ENCODE data around the gene RAD23B. TPM values are rescaled to one million over a fixed set of nuclear protein-coding genes. Genes with fewer than 3 reads are reported as not detected.
A peak's percentile ranks its signal among the peaks of the same experiment; 100 is the strongest.
"Not testable (repeated sequence)": the region's sequence is repeated elsewhere in the genome, so short reads cannot be mapped to it uniquely, and the experiment has no call there.

The RAD23B gene
- total RNA-seq, 1 experiment from 2014 or later, result 176 TPM

- H3K4me2 ChIP-seq, result no peak overlapping the region
- H3K9me2 ChIP-seq (ENCODE audit: insufficient read depth), result no peaks in the 10 kb centered on the region
- no peaks in the 10 kb centered on the region for H4K20me1 ChIP-seq (ENCODE audit: insufficient read depth)
- H3K9me3 ChIP-seq (ENCODE audit: insufficient read depth, low read depth), result no peaks in the 10 kb centered on the region
- H3K79me2 ChIP-seq (ENCODE audit: low read depth), result no peaks in the 10 kb centered on the region
- intact Hi-C loops (cut with micrococcal nuclease; ENCODE audit: unreplicated experiment), result no loop called here
- H3K27ac ChIP-seq, result no peak overlapping the region
- H3K4me3 ChIP-seq, result no peak overlapping the region
- no peak for TF ChIP-seq EZH2 (IDR thresholded peaks at IDR 0.05; ENCODE audit: low read depth)
- TF ChIP-seq, protein P1, sequence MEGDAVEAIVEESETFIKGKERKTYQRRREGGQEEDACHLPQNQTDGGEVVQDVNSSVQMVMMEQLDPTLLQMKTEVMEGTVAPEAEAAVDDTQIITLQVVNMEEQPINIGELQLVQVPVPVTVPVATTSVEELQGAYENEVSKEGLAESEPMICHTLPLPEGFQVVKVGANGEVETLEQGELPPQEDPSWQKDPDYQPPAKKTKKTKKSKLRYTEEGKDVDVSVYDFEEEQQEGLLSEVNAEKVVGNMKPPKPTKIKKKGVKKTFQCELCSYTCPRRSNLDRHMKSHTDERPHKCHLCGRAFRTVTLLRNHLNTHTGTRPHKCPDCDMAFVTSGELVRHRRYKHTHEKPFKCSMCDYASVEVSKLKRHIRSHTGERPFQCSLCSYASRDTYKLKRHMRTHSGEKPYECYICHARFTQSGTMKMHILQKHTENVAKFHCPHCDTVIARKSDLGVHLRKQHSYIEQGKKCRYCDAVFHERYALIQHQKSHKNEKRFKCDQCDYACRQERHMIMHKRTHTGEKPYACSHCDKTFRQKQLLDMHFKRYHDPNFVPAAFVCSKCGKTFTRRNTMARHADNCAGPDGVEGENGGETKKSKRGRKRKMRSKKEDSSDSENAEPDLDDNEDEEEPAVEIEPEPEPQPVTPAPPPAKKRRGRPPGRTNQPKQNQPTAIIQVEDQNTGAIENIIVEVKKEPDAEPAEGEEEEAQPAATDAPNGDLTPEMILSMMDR (conservative IDR thresholded peaks at IDR 0.05), result no peak
- H3K27me3 ChIP-seq (ENCODE audit: insufficient read depth, low read depth), result no peaks in the 10 kb centered on the region
- ChIA-PET POLR2A (ENCODE audit: unreplicated experiment) (no interaction called here), CTCF (interaction anchor here (0.6 kb wide), 1 partner anchor 1520 kb away, joined by 7 read pairs; no protein-coding TSS in a partner anchor)
- H3F3A ChIP-seq (ENCODE audit: insufficient read depth, low read depth), result peaks cover 21% of the 10 kb centered on the region
- no TSS peak for BruUV-seq (replicated peaks)
- H3K4me1 ChIP-seq (replicated peaks; ENCODE audit: insufficient read depth), result peaks cover 25% of the 10 kb centered on the region
- no peak overlapping the region for H2AFZ ChIP-seq
- H3K36me3 ChIP-seq (ENCODE audit: low read depth), result no peaks in the 10 kb centered on the region
- no peak for DNase-seq
Observed at GRCh38 chr9:107258919-107259318, 24.2 kb upstream of the RAD23B start.

- intact Hi-C loops (cut with micrococcal nuclease; ENCODE audit: unreplicated experiment); CTCF ChIA-PET: not testable (repeated sequence)
- POLR2A ChIA-PET (ENCODE audit: unreplicated experiment), result interaction anchor here (1.2 kb wide), 1 partner anchor 10 kb away, joined by 6 read pairs; no protein-coding TSS in a partner anchor
Observed at GRCh38 chr9:107259751-107260313, 23.2 kb upstream of the RAD23B start.

DNA sequence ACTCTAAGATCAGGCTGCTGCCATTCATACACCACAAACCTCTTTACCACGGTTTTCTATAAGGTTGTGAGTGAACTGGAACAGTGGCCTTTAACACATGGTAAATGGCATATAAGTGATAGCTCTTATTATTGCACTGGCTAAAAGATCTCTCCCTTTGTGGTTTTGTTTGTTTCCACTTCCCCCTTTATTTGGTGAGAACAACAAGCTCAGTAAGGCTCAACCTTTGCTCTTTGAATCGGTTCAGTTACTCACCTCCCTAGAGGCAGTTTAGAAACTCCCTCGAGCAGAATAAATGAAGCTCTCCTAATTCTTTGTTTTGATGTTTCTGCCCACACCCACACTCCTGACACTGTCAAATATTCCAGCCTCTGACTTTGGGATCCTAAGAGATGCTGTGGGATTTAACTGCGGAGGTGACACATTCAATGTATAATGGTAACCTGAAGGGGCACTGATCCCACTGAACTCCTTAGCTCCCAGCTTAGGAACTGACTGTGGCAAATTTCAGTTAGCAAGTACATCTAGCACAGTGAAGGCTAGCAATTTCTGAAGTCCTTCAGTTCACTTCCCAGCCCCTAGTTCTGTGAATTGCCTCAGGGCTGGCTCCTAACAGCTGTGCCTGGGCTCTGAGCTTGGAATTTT lies 22.5 kb upstream of the RAD23B start:
- H3F3A ChIP-seq (ENCODE audit: insufficient read depth, low read depth), result peaks cover 21% of the 10 kb centered on the region
- TF ChIP-seq, protein P1 (conservative IDR thresholded peaks at IDR 0.05), result no peak
- TF ChIP-seq EZH2 (IDR thresholded peaks at IDR 0.05; ENCODE audit: low read depth), result no peak
- no peak overlapping the region for H2AFZ ChIP-seq
- no peaks in the 10 kb centered on the region for H3K9me2 ChIP-seq (ENCODE audit: insufficient read depth)
- intact Hi-C loops (cut with micrococcal nuclease; ENCODE audit: unreplicated experiment), result no loop called here
- no peaks in the 10 kb centered on the region; the same call in 1 of the 2 replicates for H3K9me3 ChIP-seq (ENCODE audit: insufficient read depth, low read depth)
- DNase-seq, result peak in 1 of 2 experiments; percentile 86
- ChIA-PET CTCF (interaction anchor here (0.5 kb wide), 1 partner anchor 1552 kb away, joined by 8 read pairs; no protein-coding TSS in a partner anchor), POLR2A (ENCODE audit: unreplicated experiment) (interaction anchor here (1.2 kb wide), 1 partner anchor 9 kb away, joined by 6 read pairs; no protein-coding TSS in a partner anchor)
- no peaks in the 10 kb centered on the region for H3K27me3 ChIP-seq (ENCODE audit: insufficient read depth, low read depth)
- H3K79me2 ChIP-seq (ENCODE audit: low read depth), result no peaks in the 10 kb centered on the region
- no peaks in the 10 kb centered on the region for H4K20me1 ChIP-seq (ENCODE audit: insufficient read depth)
- no peak overlapping the region for H3K4me3 ChIP-seq
- no peaks in the 10 kb centered on the region for H3K36me3 ChIP-seq (ENCODE audit: low read depth)
- H3K4me1 ChIP-seq (replicated peaks; ENCODE audit: insufficient read depth), result peaks cover 25% of the 10 kb centered on the region
- BruUV-seq (replicated peaks), result no TSS peak
- peak overlapping the region; percentile 55 for H3K4me2 ChIP-seq
- peak overlapping the region; percentile 64 for H3K27ac ChIP-seq

More at GRCh38 chr9:107259751-107260313, 23.2 kb upstream of the RAD23B start:
- not testable (repeated sequence) for DNase-seq; H3K27me3 ChIP-seq (ENCODE audit: insufficient read depth, low read depth); H3K79me2 ChIP-seq (ENCODE audit: low read depth); H2AFZ ChIP-seq; H4K20me1 ChIP-seq (ENCODE audit: insufficient read depth); H3K9me3 ChIP-seq (ENCODE audit: insufficient read depth, low read depth); H3K4me3 ChIP-seq; BruUV-seq (replicated peaks); H3K36me3 ChIP-seq (ENCODE audit: low read depth); H3K9me2 ChIP-seq (ENCODE audit: insufficient read depth)
- Histone ChIP-seq H3F3A (ENCODE audit: insufficient read depth, low read depth) (peaks cover 21% of the 10 kb centered on the region), H3K4me2 (peak overlapping the region; percentile 55), H3K27ac (peak overlapping the region; percentile 64), H3K4me1 (replicated peaks; ENCODE audit: insufficient read depth) (peaks cover 25% of the 10 kb centered on the region)

Data from PC-9 (cell line).